Kidney epithelial cell (primary cell): ENCODE measurements around the gene NR3C2. TPM values are rescaled to one million over a fixed set of nuclear protein-coding genes. Genes with fewer than 3 reads are reported as not detected.
"Not testable (repeated sequence)": the region's sequence is repeated elsewhere in the genome, so short reads cannot be mapped to it uniquely, and the experiment has no call there.

Experiments used
- DNase-seq: peaks from one replicate; pipeline ENCODE4 v3.0.0-alpha.2; 2010; ENCODE audit warnings: low read depth
- H3K27me3 ChIP-seq: 2 replicates; pipeline ENCODE4 v1.6.0; 2011; ENCODE audit warnings: low read length; ENCODE audit not compliant: control insufficient read depth, insufficient read depth
- H3K36me3 ChIP-seq: 2 replicates; pipeline ENCODE4 v1.5.1; 2011; ENCODE audit warnings: low read length; ENCODE audit not compliant: control insufficient read depth, insufficient read depth
- H3K4me3 ChIP-seq: 2 replicates; pipeline ENCODE4 v1.5.1; 2011; ENCODE audit warnings: low read depth, mild to moderate bottlenecking, control low read depth, low read length
- total RNA-seq: library from RNA; depleted of rRNA; stranded (reverse); fragments of >200 nt; gene quantifications from 2 replicates; pipeline ENCODE4 v1.2.3, GENCODE V29; 2015
- TF ChIP-seq, protein P1 (sequence below): IDR thresholded peaks from 2 replicates; pipeline ENCODE4 v1.5.1; 2011; ENCODE audit warnings: mild to moderate bottlenecking, moderate library complexity, low read length, control low read depth, inconsistent platforms; ENCODE audit not compliant: insufficient read depth, poor library complexity, severe bottlenecking

The NR3C2 gene
- total RNA-seq, 1 donor from 2014 or later = 6.5 TPM

DNA sequence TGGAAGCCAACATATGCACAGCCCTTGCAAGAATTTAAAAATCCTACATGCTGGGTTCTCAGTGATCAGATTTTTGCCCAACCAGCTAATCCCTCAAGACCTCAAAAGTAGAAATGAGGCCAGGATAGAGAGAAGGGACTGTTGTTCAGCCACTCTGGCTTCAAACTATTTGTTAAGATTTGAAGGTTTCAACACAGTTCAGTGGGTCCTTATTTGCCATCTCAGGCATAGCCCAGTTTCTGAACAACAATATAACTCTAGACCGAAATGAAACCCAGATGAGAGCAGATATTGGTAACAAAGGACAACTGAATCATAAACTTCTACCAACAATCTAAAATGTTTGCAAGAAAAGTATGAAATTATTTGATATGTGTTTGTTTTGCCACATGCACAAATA is 237.3 kb downstream of the NR3C2 start:
- no peak overlapping the region for H3K4me3 ChIP-seq
- no peak for DNase-seq
- no peaks in the 10 kb centered on the region for H3K36me3 ChIP-seq
- TF ChIP-seq, protein P1, sequence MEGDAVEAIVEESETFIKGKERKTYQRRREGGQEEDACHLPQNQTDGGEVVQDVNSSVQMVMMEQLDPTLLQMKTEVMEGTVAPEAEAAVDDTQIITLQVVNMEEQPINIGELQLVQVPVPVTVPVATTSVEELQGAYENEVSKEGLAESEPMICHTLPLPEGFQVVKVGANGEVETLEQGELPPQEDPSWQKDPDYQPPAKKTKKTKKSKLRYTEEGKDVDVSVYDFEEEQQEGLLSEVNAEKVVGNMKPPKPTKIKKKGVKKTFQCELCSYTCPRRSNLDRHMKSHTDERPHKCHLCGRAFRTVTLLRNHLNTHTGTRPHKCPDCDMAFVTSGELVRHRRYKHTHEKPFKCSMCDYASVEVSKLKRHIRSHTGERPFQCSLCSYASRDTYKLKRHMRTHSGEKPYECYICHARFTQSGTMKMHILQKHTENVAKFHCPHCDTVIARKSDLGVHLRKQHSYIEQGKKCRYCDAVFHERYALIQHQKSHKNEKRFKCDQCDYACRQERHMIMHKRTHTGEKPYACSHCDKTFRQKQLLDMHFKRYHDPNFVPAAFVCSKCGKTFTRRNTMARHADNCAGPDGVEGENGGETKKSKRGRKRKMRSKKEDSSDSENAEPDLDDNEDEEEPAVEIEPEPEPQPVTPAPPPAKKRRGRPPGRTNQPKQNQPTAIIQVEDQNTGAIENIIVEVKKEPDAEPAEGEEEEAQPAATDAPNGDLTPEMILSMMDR = no peak
- H3K27me3 ChIP-seq = no peaks in the 10 kb centered on the region

GRCh38 chr4:148204171-148204570 is 238.0 kb downstream of the NR3C2 start:
- H3K4me3 ChIP-seq = no peak overlapping the region
- no peak for DNase-seq
- no peaks in the 10 kb centered on the region for H3K27me3 ChIP-seq
- TF ChIP-seq, protein P1 = no peak
- no peaks in the 10 kb centered on the region for H3K36me3 ChIP-seq

GRCh38 chr4:148203056-148203898 is 238.9 kb downstream of the NR3C2 start:
- Histone ChIP-seq H3K27me3 (no peaks in the 10 kb centered on the region), H3K36me3 (no peaks in the 10 kb centered on the region), H3K4me3 (no peak overlapping the region)
- TF ChIP-seq, protein P1 = no peak
- DNase-seq = peak; percentile 51

GRCh38 chr4:148200960-148201359 is 241.3 kb downstream of the NR3C2 start:
- Histone ChIP-seq H3K4me3 (no peak overlapping the region), H3K27me3 (no peaks in the 10 kb centered on the region), H3K36me3 (no peaks in the 10 kb centered on the region)
- DNase-seq = no peak
- TF ChIP-seq, protein P1 = no peak

DNA sequence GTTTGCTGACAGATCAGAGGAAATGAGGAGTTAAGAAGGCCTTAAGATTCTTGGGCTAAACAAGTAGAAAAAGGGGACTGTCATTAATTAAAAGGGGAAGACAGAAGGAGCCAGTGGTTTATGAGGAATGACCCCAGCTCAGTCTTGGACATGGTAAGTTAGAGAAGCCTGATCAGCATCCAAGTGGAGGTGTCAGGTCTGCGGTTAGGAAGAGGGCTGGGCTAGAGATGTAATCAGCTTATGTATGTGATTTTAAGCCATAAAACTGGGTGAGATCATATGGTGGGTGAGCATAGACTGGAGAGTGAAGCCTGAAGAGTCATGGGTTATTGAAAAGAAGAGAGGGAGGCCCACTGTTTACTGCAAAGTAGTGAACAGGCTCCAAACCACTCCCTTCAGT is 246.1 kb downstream of the NR3C2 start:
- Histone ChIP-seq H3K4me3 (no peak overlapping the region), H3K36me3 (no peaks in the 10 kb centered on the region), H3K27me3 (no peaks in the 10 kb centered on the region)
- no peak for DNase-seq
- TF ChIP-seq, protein P1 = no peak

DNA sequence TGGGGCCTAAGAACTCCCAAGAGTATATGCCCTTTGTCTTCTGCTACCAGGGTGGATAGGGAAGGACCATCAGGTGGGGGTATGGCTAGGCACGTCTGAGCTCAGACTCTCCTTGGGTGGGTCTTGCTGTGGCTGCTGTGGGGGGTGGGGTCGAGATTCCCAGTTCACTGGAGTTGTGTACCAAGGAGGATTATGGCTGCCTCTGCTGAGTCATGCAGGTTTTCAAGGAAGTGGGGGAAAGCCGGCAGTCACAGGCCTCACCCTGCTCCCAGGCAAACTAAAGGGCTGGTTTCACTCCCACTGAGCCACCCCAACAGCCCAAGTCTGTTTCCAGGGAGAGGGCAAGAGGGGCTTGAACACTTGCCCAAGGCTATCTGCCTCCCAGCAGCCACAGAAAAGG is 249.7 kb downstream of the NR3C2 start:
- no peak overlapping the region for H3K4me3 ChIP-seq
- H3K27me3 ChIP-seq = no peaks in the 10 kb centered on the region
- DNase-seq = no peak
- no peaks in the 10 kb centered on the region for H3K36me3 ChIP-seq
- TF ChIP-seq, protein P1 = no peak

DNA sequence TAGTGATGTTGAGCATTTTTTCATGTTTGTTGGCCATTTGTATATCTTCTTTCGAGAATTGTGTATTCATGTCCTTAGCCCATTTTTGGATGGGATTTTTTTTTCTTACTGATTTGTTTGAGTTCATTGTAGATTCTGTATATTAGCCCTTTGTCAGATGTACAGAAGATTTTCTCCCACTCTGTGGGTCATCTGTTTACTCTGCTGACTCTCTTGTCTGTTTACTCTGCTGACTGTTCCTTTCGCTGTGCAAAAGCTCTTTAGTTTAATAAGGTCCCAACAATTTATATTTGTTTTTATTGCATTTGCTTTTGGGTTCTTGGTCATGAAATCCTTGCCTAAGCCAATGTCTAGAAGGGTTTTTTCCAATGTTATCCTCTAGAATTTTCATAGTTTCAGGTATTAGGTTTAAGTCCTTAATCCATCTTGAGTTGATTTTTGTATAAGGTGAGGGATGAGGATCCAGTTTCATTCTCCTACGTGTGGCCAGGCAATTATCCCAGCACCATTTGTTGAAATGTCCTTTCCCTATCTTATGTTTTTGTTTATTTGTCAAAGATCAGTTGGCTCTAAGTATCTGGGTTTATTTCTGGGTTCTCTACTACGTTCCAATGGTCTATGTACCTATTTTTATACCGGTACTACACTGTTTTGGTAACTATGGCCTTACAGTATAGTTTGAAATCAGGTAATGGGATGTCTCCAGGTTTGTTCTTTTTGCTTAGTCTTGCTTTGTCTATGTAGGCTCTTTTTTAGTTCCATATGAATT is 254.6 kb downstream of the NR3C2 start:
- H3K36me3 ChIP-seq, H3K27me3 ChIP-seq, H3K4me3 ChIP-seq, DNase-seq: not testable (repeated sequence)
